Pancreas (tissue), 10 donors: ENCODE data around the gene FSD1. TPM values are rescaled to one million over a fixed set of nuclear protein-coding genes. Genes with fewer than 3 reads are reported as not detected.

Source experiments
- ATAC-seq, 4 donors: fragments of 200-7000 bp; cut with Tn5 transposase; one replicate each; pipeline versions ENCODE4 v1.8.0 to v1.9.1; 2020; ENCODE audit warnings: mild to moderate bottlenecking in 4 of 4, moderate library complexity in 4 of 4
- DNase-seq, 6 donors: peaks; one replicate each; pipeline ENCODE4 v3.0.0-alpha.2; 2020
- FAIRE-seq: peaks from 2 replicates; lab custom pipeline; 2012; peaks lifted over from hg19 to GRCh38; lab: Jason Lieb, UNC
- H3K27ac ChIP-seq, 4 donors: fragments of 200-600 bp; sonication (generic); 1 replicate in 3 of 4; 2 replicates in 1 of 4; pipeline versions ENCODE4 v1.5.0 to v1.8.0; 2020
- H3K27me3 ChIP-seq, 4 donors: fragments of 200-600 bp; one replicate each; pipeline ENCODE4 v1.8.0; 2021
- H3K36me3 ChIP-seq, 3 donors: fragments of 200-600 bp; sonication (generic) in 1 of 3; one replicate each; pipeline versions ENCODE4 v1.5.0 to v1.8.0; 2020 to 2021
- H3K4me1 ChIP-seq, 3 donors: fragments of 200-600 bp; one replicate each; pipeline ENCODE4 v1.8.0; 2021
- H3K4me3 ChIP-seq, 4 donors: fragments of 200-600 bp; sonication (generic) in 2 of 4; one replicate each; pipeline versions ENCODE4 v1.5.0 to v1.8.0; 2020 to 2021
- H3K9me3 ChIP-seq, 4 donors: fragments of 200-600 bp; one replicate each; pipeline ENCODE4 v1.8.0; 2021
- WGBS, 2 donors: extraction: QIAGEN DNeasy Blood & Tissue Kit; methylation state at CpG; one replicate each; pipeline ENCODE4 v1.1.7; 2013; 5-methylcytosine and 5-hydroxymethylcytosine counted together
- intact Hi-C, 3 donors: fragments of 100-400 bp; cut with DNase I; formaldehyde crosslinking; loops; one replicate each; pipeline versions ENCODE4 v1.11.1 to v1.14.2; 2022
- polyA plus RNA-seq, 2 donors: library from polyadenylated mRNA; stranded (reverse); fragments of 200-250 nt; gene quantifications; one replicate each; pipeline ENCODE4 v1.2.3, GENCODE V29; 2013
- total RNA-seq, 6 donors: library from RNA; stranded (reverse); fragmentation: NEBNext Ultra II Directional in 4 of 6; extraction: Animal tissue kit (Norgen Biotek cat#: 25700) in 4 of 6; gene quantifications; one replicate each; pipeline versions ENCODE4 v1.2.1 to v1.2.4, GENCODE V29; 2021 to 2023
- TF ChIP-seq, protein P1 (sequence below), 4 donors: fragments of 200-600 bp; sonication (generic) in 3 of 4; IDR thresholded peaks; one replicate each; pipeline versions ENCODE4 v1.5.0 to v1.8.0; 2021; ENCODE audit warnings: antibody characterized with exemption in 4 of 4
- donor health status: healthy with polysubstance abuse.
- donor health status: DM: no; HTN: no; CAD: no; lungs with moderate emphysema.
- donor health status: DM: no; HTN: no; CAD: no.
- donor health status: control.
- donor health status: control.
- donor health status: Bipolar disorder and iron deficiency.
- donor health status: DM: yes; HTN: yes; CAD: no.
- donor health status: DM: no; HTN: no; CAD: no.
- donor health status: DM: no; HTN: no; CAD: no.
- donor health status: DM: yes; HTN: yes; CAD: no.

The FSD1 gene
- total and polyA plus RNA-seq, 8 donors = 0.21 to 0.50 TPM; not detected in 6

DNA sequence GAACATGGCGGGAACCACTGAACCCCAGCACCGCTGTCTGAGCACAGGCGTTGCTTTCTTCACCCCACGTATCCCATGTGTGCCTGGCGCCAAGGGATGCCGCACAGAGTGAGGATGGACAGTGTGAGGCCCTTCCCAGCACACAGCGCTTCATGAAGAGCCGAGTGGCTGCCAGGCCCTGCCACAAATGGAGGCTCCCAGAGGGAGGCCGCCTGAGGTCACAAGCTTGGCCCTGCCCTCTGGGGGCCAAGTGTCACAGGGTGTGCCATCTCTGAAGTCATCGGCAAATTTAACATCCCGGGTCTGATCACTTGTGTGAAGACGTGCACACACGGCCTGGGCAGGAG is 63.4 kb downstream of the FSD1 start:
- no peaks in the 10 kb centered on the region for H3K9me3 ChIP-seq
- WGBS, 2 donors = 86 to 87% methylated on average over 13 of the region's 13 CpGs
- FAIRE-seq = no peak
- TF ChIP-seq, protein P1, sequence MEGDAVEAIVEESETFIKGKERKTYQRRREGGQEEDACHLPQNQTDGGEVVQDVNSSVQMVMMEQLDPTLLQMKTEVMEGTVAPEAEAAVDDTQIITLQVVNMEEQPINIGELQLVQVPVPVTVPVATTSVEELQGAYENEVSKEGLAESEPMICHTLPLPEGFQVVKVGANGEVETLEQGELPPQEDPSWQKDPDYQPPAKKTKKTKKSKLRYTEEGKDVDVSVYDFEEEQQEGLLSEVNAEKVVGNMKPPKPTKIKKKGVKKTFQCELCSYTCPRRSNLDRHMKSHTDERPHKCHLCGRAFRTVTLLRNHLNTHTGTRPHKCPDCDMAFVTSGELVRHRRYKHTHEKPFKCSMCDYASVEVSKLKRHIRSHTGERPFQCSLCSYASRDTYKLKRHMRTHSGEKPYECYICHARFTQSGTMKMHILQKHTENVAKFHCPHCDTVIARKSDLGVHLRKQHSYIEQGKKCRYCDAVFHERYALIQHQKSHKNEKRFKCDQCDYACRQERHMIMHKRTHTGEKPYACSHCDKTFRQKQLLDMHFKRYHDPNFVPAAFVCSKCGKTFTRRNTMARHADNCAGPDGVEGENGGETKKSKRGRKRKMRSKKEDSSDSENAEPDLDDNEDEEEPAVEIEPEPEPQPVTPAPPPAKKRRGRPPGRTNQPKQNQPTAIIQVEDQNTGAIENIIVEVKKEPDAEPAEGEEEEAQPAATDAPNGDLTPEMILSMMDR (IDR thresholded peaks at IDR 0.05) = no peak
- intact Hi-C loops = no loop called here
- ATAC-seq = no peak
- no peak overlapping the region for H3K27ac ChIP-seq
- peaks cover 7 to 27% (median 14%) of the 10 kb centered on the region in 3 donors for H3K4me1 ChIP-seq
- H3K36me3 ChIP-seq = peaks cover 3 to 18% (median 9%) of the 10 kb centered on the region in 3 donors
- H3K4me3 ChIP-seq = no peak overlapping the region
- DNase-seq = peak in 1 of 6 donors; percentile 14
- H3K27me3 ChIP-seq = no peaks in the 10 kb centered on the region

DNA sequence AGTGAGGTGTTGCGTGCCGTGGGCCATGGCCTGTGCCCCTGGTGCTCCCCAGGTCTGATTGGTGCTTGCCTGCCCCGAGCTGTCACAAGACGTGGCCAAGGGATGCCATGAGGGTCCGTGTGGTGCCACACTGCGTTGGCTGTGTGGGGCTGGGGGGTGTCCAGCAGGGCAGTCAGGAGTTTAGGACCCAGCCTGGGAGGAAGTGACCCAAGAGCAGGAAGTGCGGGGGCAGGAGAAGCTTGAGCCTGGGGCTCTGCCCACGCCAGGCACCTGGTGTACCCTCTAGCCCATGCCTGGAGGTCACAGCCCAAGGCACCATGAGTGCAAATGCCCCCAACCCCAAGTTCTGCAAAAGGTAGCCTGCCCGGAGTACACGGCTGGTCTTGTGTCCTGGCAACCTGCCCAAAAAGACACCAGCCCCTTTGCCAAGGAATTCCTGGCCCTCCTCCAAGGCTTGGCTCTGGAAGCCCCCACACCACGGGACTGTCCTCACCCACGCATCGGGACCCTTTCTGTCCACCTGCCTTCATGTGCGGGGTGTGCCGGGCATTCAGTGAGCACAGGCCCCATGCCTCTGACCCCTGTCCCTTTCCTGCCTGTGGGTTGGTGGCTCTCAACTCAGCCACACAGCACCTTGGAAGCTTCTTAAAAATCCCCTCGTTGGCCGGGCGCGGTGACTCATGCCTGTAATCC is 63.9 kb downstream of the FSD1 start:
- intact Hi-C loops = no loop called here
- ATAC-seq = no peak
- Histone ChIP-seq H3K27me3 (no peaks in the 10 kb centered on the region), H3K9me3 (no peaks in the 10 kb centered on the region), H3K36me3 (peaks cover 3 to 13% (median 6%) of the 10 kb centered on the region in 3 donors), H3K4me3 (no peak overlapping the region), H3K4me1 (peaks cover 7 to 27% (median 18%) of the 10 kb centered on the region in 3 donors), H3K27ac (peak overlapping the region in 2 of 4 donors; percentile 42 to 62)
- TF ChIP-seq, protein P1 (IDR thresholded peaks at IDR 0.05) = no peak
- peak in 4 of 6 donors; percentile 17 to 65 (median 33) for DNase-seq
- WGBS, 2 donors = 64 to 70% methylated on average over 19 of the region's 19 CpGs
- no peak for FAIRE-seq

DNA sequence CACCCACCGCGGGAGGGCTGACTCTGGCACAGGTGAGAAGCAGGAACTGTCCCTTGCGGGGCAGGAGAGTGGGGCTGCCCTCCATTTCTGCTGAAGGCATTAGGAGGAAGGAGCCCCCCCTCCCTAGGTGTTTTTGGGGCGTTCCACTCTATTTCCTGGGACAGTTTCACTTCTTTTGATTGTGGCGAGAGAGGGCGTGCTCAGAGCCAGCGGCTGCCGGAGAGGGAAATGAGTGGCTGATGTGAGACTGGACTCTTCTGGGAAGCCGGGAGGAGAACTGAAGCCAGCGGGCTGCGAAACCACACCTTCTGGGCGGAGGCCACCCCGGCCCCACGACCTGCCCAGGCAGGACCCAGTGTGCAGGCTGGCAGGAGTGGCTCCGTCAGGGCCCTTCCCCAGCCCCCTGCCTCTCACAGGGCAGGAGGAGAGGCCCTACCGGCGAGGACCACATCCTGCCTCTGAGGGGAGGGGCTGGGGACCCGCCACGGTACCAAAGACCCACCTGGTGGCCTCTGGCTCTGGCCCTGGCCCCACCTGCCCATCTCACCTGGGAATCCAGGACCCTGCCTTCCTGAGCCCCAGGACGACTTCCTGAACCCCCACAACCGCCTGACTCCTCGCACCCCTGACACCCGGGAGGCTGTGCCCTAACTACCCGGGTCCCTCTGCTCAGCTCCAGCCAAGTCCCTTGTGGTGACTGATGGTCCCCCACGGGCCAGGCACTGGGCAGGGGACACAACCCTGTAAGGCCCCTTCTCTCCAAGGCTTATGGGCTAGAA is 64.9 kb downstream of the FSD1 start:
- intact Hi-C loops = no loop called here
- no peaks in the 10 kb centered on the region for H3K27me3 ChIP-seq
- no peaks in the 10 kb centered on the region for H3K9me3 ChIP-seq
- FAIRE-seq (no peak), ATAC-seq (peak in 3 of 4 donors; percentile 55 to 64 (median 59)), DNase-seq (peak in 4 of 6 donors; percentile 37 to 80 (median 48))
- WGBS, 2 donors = 57 to 60% methylated on average over 23 to 25 of the region's 25 CpGs
- TF ChIP-seq, protein P1 (IDR thresholded peaks at IDR 0.05) = no peak
- peak overlapping the region in 1 of 4 donors; percentile 28 for H3K4me3 ChIP-seq
- peaks cover 0 to 5% (median 0%) of the 10 kb centered on the region in 3 donors for H3K36me3 ChIP-seq
- peak overlapping the region in 3 of 4 donors; percentile 17 to 62 (median 42) for H3K27ac ChIP-seq
- H3K4me1 ChIP-seq = peaks cover 12 to 36% (median 28%) of the 10 kb centered on the region in 3 donors

DNA sequence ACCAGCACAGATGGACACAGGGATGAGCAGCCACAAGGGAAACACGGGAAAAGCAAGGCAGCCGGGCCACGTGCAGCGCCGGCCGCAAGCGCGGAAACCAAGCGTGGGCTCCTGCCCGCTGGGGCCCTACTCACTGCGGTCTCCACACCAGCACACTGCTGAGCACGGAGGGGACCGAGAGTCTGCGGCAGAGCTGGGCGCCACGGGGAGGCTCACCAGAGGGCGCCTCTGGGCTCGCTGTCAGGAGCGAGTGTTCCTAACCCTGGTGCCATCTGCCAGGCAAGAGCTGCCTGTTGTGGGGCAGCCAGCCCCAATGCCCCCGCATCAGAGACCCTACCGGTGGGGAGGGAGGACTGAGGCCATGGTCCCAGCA is 65.5 kb downstream of the FSD1 start:
- intact Hi-C loops = no loop called here
- peaks cover 17 to 42% (median 34%) of the 10 kb centered on the region in 3 donors for H3K4me1 ChIP-seq

More for the DNA sequence above, 65.5 kb downstream of the FSD1 start:
- TF ChIP-seq, protein P1 (IDR thresholded peaks at IDR 0.05) = no peak
- H3K9me3 ChIP-seq = no peaks in the 10 kb centered on the region
- peak overlapping the region in 1 of 4 donors; percentile 28 for H3K4me3 ChIP-seq
- H3K27me3 ChIP-seq = no peaks in the 10 kb centered on the region
- WGBS, 2 donors = 61 to 65% methylated on average over 20 to 21 of the region's 21 CpGs
- DNase-seq (peak in 2 of 6 donors; percentile 10 to 78), ATAC-seq (peak in 3 of 4 donors; percentile 37 to 59 (median 58)), FAIRE-seq (no peak)
- peaks cover 0 to 5% (median 0%) of the 10 kb centered on the region in 3 donors for H3K36me3 ChIP-seq
- peak overlapping the region in 2 of 4 donors; percentile 42 to 62 for H3K27ac ChIP-seq
